Measurements from ENCODE around the gene CAMK4. TPM values are rescaled to one million over a fixed set of nuclear protein-coding genes. Genes with fewer than 3 reads are reported as not detected.

The CAMK4 gene
- total RNA-seq, 1 experiment from 2014 or later = 10.6 TPM

GRCh38 chr5:111432883-111433536, 208.8 kb downstream of the CAMK4 start:
- Mint-ChIP-seq H3K36me3 (no peaks in the 10 kb centered on the region), H3K27me3 (ENCODE audit: low read depth) (no peaks in the 10 kb centered on the region), H3K4me1 (peaks cover 9% of the 10 kb centered on the region), H3K4me3 (no peak overlapping the region), H3K27ac (no peak overlapping the region), H3K9me3 (peaks cover 6% of the 10 kb centered on the region; the same call in 1 of the 2 replicates)
- ChIA-PET POLR2A (no interaction called here), CTCF (no interaction called here)
- no peak for TF ChIP-seq NR1H2 (CRISPR knock-in tag; IDR thresholded peaks at IDR 0.05)
- TF ChIP-seq NR2C2 (CRISPR knock-in tag; IDR thresholded peaks at IDR 0.05) = no peak
- no peak for TF ChIP-seq NFE2L1 (CRISPR knock-in tag; IDR thresholded peaks at IDR 0.05)
- TF ChIP-seq CREB1 (CRISPR knock-in tag; IDR thresholded peaks at IDR 0.05) = no peak
- no peak for TF ChIP-seq ZNF263 (CRISPR knock-in tag; IDR thresholded peaks at IDR 0.05; ENCODE audit: low read depth)
- no peak for TF ChIP-seq CREM (CRISPR knock-in tag; IDR thresholded peaks at IDR 0.05)
- no peak for TF ChIP-seq MAX (CRISPR knock-in tag; IDR thresholded peaks at IDR 0.05)
- TF ChIP-seq ZNF512 (CRISPR knock-in tag; IDR thresholded peaks at IDR 0.05; ENCODE audit: borderline replicate concordance) = no peak
- TF ChIP-seq USF1 (CRISPR knock-in tag; IDR thresholded peaks at IDR 0.05) = no peak
- TF ChIP-seq MLX (CRISPR knock-in tag; IDR thresholded peaks at IDR 0.05) = no peak
- TF ChIP-seq IRF2 (CRISPR knock-in tag; IDR thresholded peaks at IDR 0.05; ENCODE audit: borderline replicate concordance, low read depth) = no peak
- no peak for TF ChIP-seq ATF6 (CRISPR knock-in tag; IDR thresholded peaks at IDR 0.05)
- no peak for TF ChIP-seq ZNF416 (CRISPR knock-in tag; IDR thresholded peaks at IDR 0.05)
- no peak for TF ChIP-seq RELA (CRISPR knock-in tag; IDR thresholded peaks at IDR 0.05; ENCODE audit: borderline replicate concordance)
- TF ChIP-seq ARID4B (CRISPR knock-in tag; IDR thresholded peaks at IDR 0.05; ENCODE audit: borderline replicate concordance) = no peak
- TF ChIP-seq HMGA2 (CRISPR knock-in tag; IDR thresholded peaks at IDR 0.05) = no peak
- no peak for TF ChIP-seq PREB (CRISPR knock-in tag; IDR thresholded peaks at IDR 0.05; ENCODE audit: borderline replicate concordance)
- TF ChIP-seq TP53 (CRISPR knock-in tag; IDR thresholded peaks at IDR 0.05) = no peak
- no peak for DNase-seq (ENCODE audit: low spot score)
- no peak for ATAC-seq
